Measurements from ENCODE around the gene ATP6V0C.
"Not testable (repeated sequence)": the region's sequence is repeated elsewhere in the genome, so short reads cannot be mapped to it uniquely, and the experiment has no call there.

The ATP6V0C gene

GRCh38 chr16:2529961-2530628, 16.3 kb downstream of the ATP6V0C start:
- no peak for DNase-seq

GRCh38 chr16:2530629-2531318, 17.0 kb downstream of the ATP6V0C start:
- no peak for DNase-seq

- no peak for DNase-seq
Measured at GRCh38 chr16:2531371-2531695, 17.6 kb downstream of the ATP6V0C start, which contains the start of gene CEMP1. Gene CEMP1 (minus strand): TSS chr16:2531408. CDS start chr16:2531073, 335 bp downstream.

GRCh38 chr16:2531696-2532493, 18.1 kb downstream of the ATP6V0C start:
- peak; percentile 99 for DNase-seq

- peak; percentile 85 for DNase-seq
Measured at GRCh38 chr16:2532494-2533141, 18.9 kb downstream of the ATP6V0C start.

- not testable (repeated sequence) for DNase-seq
Measured at GRCh38 chr16:2533142-2533755, 19.5 kb downstream of the ATP6V0C start.

GRCh38 chr16:2533912-2534311, 20.2 kb downstream of the ATP6V0C start:
- no peak for DNase-seq

GRCh38 chr16:2534335-2534734, 20.6 kb downstream of the ATP6V0C start:
- not testable (repeated sequence) for DNase-seq

- DNase-seq, result no peak
Measured at GRCh38 chr16:2535625-2536013, 21.9 kb downstream of the ATP6V0C start.

GRCh38 chr16:2537451-2538379, 24.0 kb downstream of the ATP6V0C start, which contains the start of gene PDPK1:
Gene PDPK1 (plus strand): TSS chr16:2538021. CDS start chr16:2538113, 92 bp downstream.
- DNase-seq, result peak; percentile 98

- DNase-seq, result not testable (repeated sequence)
Measured at GRCh38 chr16:2539192-2539844, 25.6 kb downstream of the ATP6V0C start.

GRCh38 chr16:2539845-2540458, 26.2 kb downstream of the ATP6V0C start:
- DNase-seq, result peak; percentile 79

- not testable (repeated sequence) for DNase-seq
Measured at GRCh38 chr16:2540912-2541311, 27.2 kb downstream of the ATP6V0C start.

GRCh38 chr16:2541409-2541808, 27.7 kb downstream of the ATP6V0C start:
- DNase-seq, result not testable (repeated sequence)

GRCh38 chr16:2543771-2544170, 30.0 kb downstream of the ATP6V0C start:
- not testable (repeated sequence) for DNase-seq

GRCh38 chr16:2550283-2550878, 36.6 kb downstream of the ATP6V0C start:
- DNase-seq, result not testable (repeated sequence)

GRCh38 chr16:2551420-2551889, 37.7 kb downstream of the ATP6V0C start:
- DNase-seq, result not testable (repeated sequence)

- not testable (repeated sequence) for DNase-seq
Measured at GRCh38 chr16:2554709-2555425, 41.1 kb downstream of the ATP6V0C start.

- not testable (repeated sequence) for DNase-seq
Measured at GRCh38 chr16:2557150-2557549, 43.4 kb downstream of the ATP6V0C start.

Data from activated effector memory CD4-positive, alpha-beta T cell treated with anti-CD3 and anti-CD28 coated beads, Interleukin-2, amount 50 U/mL, for 16 hours (primary cell).